Measurements from ENCODE around the gene DAPL1. TPM values are rescaled to one million over a fixed set of nuclear protein-coding genes. Genes with fewer than 3 reads are reported as not detected.

DAPL1 gene
- total and polyA plus RNA-seq, 2 donors (not counting 1 experiment from before 2014, with no cell fraction given) = not detected

DNA sequence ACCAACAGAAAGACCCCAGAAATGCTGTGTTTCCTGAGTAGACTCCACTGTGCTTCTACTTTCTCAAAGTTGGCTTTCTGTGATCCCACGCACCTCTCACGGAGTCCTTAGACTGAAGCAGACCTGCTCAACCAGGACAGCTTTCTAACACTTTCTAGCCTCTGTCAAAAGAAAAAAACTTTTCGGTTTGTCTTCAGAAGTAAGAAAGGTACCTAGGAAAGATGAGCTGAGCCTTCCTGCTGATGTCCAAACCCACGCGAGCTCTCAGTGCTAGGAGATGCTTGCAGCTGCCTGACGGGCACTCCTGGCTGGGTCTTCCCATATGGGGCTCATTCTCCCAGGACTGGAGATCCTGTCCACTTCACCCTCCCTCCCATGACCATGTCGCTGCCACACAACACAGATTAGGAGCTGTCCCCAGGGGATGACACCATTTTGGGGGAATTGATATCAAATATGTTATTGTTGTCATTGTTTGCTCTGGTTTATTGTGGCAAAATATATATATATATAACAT lies 49.2 kb upstream of the DAPL1 start:
- Histone ChIP-seq H3K9me3 (ENCODE audit: control extremely low read depth in 1 of 3, control insufficient read depth in 2 of 3, insufficient read depth in 1 of 3, low read length in 2 of 3) (no peaks in the 10 kb centered on the region), H3K79me2 (ENCODE audit: control insufficient read depth, insufficient read depth, low read length) (no peaks in the 10 kb centered on the region), H3K9ac (ENCODE audit: low read length) (no peak overlapping the region), H2AFZ (ENCODE audit: insufficient read depth, low read depth, low read length, poor library complexity, severe bottlenecking) (no peak overlapping the region), H3K36me3 (replicated peaks in 1 of 2; ENCODE audit: control extremely low read depth in 1 of 2, control insufficient read depth in 1 of 2, extremely low read depth in 1 of 2, insufficient read depth in 2 of 2, low read length in 1 of 2) (no peaks in the 10 kb centered on the region), H3K4me1 (ENCODE audit: control insufficient read depth in 2 of 2, insufficient read depth in 2 of 2, low read length in 2 of 2) (no peaks in the 10 kb centered on the region), H3K27ac (ENCODE audit: low read length in 2 of 2) (no peak overlapping the region), H4K20me1 (ENCODE audit: control insufficient read depth, insufficient read depth, low read length, poor library complexity, severe bottlenecking) (no peaks in the 10 kb centered on the region), H3K4me3 (ENCODE audit: control extremely low read depth in 1 of 5, extremely low read depth in 1 of 5, insufficient read depth in 1 of 5, low read depth in 2 of 5, low read length in 4 of 5) (no peak overlapping the region), H3K4me2 (replicated peaks; ENCODE audit: low read depth, low read length, poor library complexity, severe bottlenecking) (no peak overlapping the region), H3K27me3 (replicated peaks in 1 of 4; ENCODE audit: control extremely low read depth in 1 of 4, control insufficient read depth in 3 of 4, insufficient read depth in 4 of 4, low read length in 3 of 4) (peaks cover 0 to 10% (median 0%) of the 10 kb centered on the region in 4 experiments)
- TF ChIP-seq EZH2 (IDR thresholded peaks at IDR 0.05; ENCODE audit: borderline replicate concordance, insufficient read depth, low read depth, low read length, poor library complexity, severe bottlenecking) = no peak
- TF ChIP-seq, protein P1, sequence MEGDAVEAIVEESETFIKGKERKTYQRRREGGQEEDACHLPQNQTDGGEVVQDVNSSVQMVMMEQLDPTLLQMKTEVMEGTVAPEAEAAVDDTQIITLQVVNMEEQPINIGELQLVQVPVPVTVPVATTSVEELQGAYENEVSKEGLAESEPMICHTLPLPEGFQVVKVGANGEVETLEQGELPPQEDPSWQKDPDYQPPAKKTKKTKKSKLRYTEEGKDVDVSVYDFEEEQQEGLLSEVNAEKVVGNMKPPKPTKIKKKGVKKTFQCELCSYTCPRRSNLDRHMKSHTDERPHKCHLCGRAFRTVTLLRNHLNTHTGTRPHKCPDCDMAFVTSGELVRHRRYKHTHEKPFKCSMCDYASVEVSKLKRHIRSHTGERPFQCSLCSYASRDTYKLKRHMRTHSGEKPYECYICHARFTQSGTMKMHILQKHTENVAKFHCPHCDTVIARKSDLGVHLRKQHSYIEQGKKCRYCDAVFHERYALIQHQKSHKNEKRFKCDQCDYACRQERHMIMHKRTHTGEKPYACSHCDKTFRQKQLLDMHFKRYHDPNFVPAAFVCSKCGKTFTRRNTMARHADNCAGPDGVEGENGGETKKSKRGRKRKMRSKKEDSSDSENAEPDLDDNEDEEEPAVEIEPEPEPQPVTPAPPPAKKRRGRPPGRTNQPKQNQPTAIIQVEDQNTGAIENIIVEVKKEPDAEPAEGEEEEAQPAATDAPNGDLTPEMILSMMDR (IDR thresholded peaks at IDR 0.05) = no peak
- ChIA-PET POLR2A (no interaction called here), CTCF (interaction anchor here (0.8 to 4.0 kb wide), 10 partner anchors 8 to 1444 kb away, joined by 3 to 46 read pairs (median 4); no protein-coding TSS in a partner anchor)
- H3K4me1 Mint-ChIP-seq = no peaks in the 10 kb centered on the region
- H3K4me3 Mint-ChIP-seq = no peak overlapping the region
- intact Hi-C loops (cut with micrococcal nuclease) = loop anchor here (1.0 kb wide), 1 partner anchor 722 kb away; no protein-coding TSS in a partner anchor
- DNase-seq (no peak), ATAC-seq (ENCODE audit: low read depth) (no peak)
- no peak overlapping the region for H3K27ac Mint-ChIP-seq
- H3K27me3 Mint-ChIP-seq = peaks cover 3% of the 10 kb centered on the region
- WGBS (ENCODE audit: insufficient coverage) = 38% methylated on average over 5 of the region's 7 CpGs
- H3K9me3 Mint-ChIP-seq (ENCODE audit: insufficient read depth) = no peaks in the 10 kb centered on the region

DNA sequence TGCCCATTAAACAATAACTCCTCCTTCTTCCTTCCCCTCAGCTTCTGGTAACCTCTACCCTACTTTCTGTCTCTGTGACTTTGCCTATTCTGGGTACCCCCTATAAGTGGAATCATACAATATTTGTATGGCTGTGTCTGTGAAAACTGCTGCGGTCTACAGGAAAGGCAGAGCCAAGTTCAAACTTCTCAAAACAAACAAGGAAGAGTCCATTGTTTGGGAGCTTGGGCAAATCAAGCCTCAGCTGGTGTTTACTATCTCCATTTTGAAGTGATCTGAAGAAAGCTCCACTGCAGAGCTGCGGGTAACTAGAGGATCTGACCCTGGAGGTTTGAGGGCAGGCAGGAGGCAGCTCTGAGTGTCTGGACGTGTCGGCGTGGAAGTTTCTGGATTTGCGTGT lies 48.6 kb upstream of the DAPL1 start:
- no peaks in the 10 kb centered on the region for H3K4me1 ChIP-seq (ENCODE audit: control insufficient read depth in 2 of 2, insufficient read depth in 2 of 2, low read length in 2 of 2)
- WGBS (ENCODE audit: insufficient coverage) = no CpG with 5 or more reads among the region's 6 CpGs
- H2AFZ ChIP-seq (ENCODE audit: insufficient read depth, low read depth, low read length, poor library complexity, severe bottlenecking) = no peak overlapping the region
- H3K4me3 Mint-ChIP-seq = no peak overlapping the region
- H3K79me2 ChIP-seq (ENCODE audit: control insufficient read depth, insufficient read depth, low read length) = no peaks in the 10 kb centered on the region
- H3K27me3 Mint-ChIP-seq = peaks cover 3% of the 10 kb centered on the region
- H3K9ac ChIP-seq (ENCODE audit: low read length) = no peak overlapping the region
- no peak overlapping the region for H3K27ac ChIP-seq (ENCODE audit: low read length in 2 of 2)
- no peak for TF ChIP-seq EZH2 (IDR thresholded peaks at IDR 0.05; ENCODE audit: borderline replicate concordance, insufficient read depth, low read depth, low read length, poor library complexity, severe bottlenecking)
- ChIA-PET POLR2A (no interaction called here), CTCF (interaction anchor here (1.1 to 4.0 kb wide), 7 partner anchors 8 to 1444 kb away, joined by 3 to 46 read pairs (median 4); no protein-coding TSS in a partner anchor)
- H4K20me1 ChIP-seq (ENCODE audit: control insufficient read depth, insufficient read depth, low read length, poor library complexity, severe bottlenecking) = no peaks in the 10 kb centered on the region
- no peak for ATAC-seq (ENCODE audit: low read depth)
- no peak overlapping the region for H3K4me2 ChIP-seq (replicated peaks; ENCODE audit: low read depth, low read length, poor library complexity, severe bottlenecking)
- no peak overlapping the region for H3K27ac Mint-ChIP-seq
- peaks cover 0 to 10% (median 0%) of the 10 kb centered on the region in 4 experiments for H3K27me3 ChIP-seq (replicated peaks in 1 of 4; ENCODE audit: control extremely low read depth in 1 of 4, control insufficient read depth in 3 of 4, insufficient read depth in 4 of 4, low read length in 3 of 4)
- H3K4me1 Mint-ChIP-seq = no peaks in the 10 kb centered on the region
- intact Hi-C loops (cut with micrococcal nuclease) = no loop called here
- H3K36me3 ChIP-seq (replicated peaks in 1 of 2; ENCODE audit: control extremely low read depth in 1 of 2, control insufficient read depth in 1 of 2, extremely low read depth in 1 of 2, insufficient read depth in 2 of 2, low read length in 1 of 2) = no peaks in the 10 kb centered on the region
- no peaks in the 10 kb centered on the region for H3K9me3 ChIP-seq (ENCODE audit: control extremely low read depth in 1 of 3, control insufficient read depth in 2 of 3, insufficient read depth in 1 of 3, low read length in 2 of 3)
- no peak for DNase-seq
- no peak overlapping the region for H3K4me3 ChIP-seq (ENCODE audit: control extremely low read depth in 1 of 5, extremely low read depth in 1 of 5, insufficient read depth in 1 of 5, low read depth in 2 of 5, low read length in 4 of 5)
- no peaks in the 10 kb centered on the region for H3K9me3 Mint-ChIP-seq (ENCODE audit: insufficient read depth)

All from B cell (primary cell).